Fibroblast of villous mesenchyme (primary cell): Measurements from ENCODE around the gene THOC2. TPM values are rescaled to one million over a fixed set of nuclear protein-coding genes. Genes with fewer than 3 reads are reported as not detected.

Experiments
- DNase-seq: peaks from one replicate; pipeline ENCODE4 v3.0.0-alpha.2; 2010; ENCODE audit warnings: low read depth
- H3K4me3 ChIP-seq: 2 replicates; pipeline ENCODE4 v1.5.1; 2011; ENCODE audit warnings: low read depth, mild to moderate bottlenecking, low read length
- small RNA-seq: library from RNA; depleted of rRNA; stranded (forward); fragments of <200 nt; gene quantifications from one replicate; pipeline ENCODE3, GENCODE V24; 2012
- total RNA-seq: library from RNA; depleted of rRNA; stranded (reverse); fragments of >200 nt; gene quantifications from 2 replicates; pipeline ENCODE4 v1.2.3, GENCODE V29; 2012
- TF ChIP-seq, protein P1 (sequence below): IDR thresholded peaks from 2 replicates; pipeline ENCODE4 v1.5.1; 2012; ENCODE audit warnings: low read depth, mild to moderate bottlenecking, low read length; ENCODE audit not compliant: insufficient read depth

THOC2 gene
- total RNA-seq, 1 donor: 101 TPM

DNA sequence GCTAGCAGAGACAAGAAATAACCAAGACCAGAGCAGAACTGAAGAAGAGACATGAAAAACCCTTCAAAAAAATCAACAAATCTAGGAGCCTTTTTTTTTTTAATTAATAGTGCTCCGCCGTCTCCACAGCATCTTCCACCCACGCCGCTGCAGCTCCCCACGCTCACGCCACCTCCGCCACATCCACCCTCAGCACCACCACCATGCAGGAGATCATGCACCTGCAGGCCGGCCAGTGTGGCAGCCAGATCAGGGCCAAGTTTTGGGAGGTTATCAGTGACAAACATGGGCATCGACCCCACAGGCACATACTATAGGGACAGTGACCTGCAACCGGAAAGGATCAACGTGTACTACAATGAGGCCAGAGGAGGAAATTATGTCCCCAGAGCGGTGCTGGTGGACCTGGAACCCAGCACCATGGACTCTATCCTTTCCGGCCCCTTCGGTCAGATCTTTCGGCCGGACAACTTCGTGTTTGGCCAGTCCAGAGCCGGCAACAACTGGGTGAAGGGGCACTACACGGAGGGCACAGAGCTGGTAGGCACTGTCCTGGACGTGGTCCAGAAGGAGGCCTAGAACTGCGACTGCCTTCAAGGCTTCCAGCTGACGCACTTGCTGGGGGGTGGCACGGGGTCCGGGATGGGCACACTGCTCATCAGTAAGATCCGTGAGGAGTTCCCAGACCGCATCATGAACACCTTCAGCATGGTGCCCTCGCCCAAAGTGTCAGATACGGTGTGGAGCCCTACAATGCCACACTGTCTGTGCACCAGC, 171.2 kb downstream of the THOC2 start:
- DNase-seq: no peak

DNA sequence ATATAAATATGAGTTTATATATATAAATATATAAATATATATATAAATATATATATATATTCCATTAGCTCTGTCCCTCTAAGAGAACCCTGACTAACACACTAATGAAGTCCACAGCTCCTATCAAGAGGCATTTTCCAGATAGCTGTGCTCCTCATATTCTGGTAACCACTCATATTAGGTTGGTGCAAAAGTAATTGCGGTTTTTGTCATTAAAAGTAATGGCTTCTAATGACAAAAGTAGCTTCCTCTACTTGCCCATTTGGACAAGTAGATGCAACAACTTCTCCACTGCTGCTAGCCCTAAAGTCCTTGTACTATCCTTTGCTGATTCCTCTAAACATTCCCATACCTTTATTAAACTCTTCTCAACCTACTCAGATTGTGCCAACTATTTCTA, 182.0 kb downstream of the THOC2 start:
- DNase-seq: no peak
- TF ChIP-seq, protein P1, sequence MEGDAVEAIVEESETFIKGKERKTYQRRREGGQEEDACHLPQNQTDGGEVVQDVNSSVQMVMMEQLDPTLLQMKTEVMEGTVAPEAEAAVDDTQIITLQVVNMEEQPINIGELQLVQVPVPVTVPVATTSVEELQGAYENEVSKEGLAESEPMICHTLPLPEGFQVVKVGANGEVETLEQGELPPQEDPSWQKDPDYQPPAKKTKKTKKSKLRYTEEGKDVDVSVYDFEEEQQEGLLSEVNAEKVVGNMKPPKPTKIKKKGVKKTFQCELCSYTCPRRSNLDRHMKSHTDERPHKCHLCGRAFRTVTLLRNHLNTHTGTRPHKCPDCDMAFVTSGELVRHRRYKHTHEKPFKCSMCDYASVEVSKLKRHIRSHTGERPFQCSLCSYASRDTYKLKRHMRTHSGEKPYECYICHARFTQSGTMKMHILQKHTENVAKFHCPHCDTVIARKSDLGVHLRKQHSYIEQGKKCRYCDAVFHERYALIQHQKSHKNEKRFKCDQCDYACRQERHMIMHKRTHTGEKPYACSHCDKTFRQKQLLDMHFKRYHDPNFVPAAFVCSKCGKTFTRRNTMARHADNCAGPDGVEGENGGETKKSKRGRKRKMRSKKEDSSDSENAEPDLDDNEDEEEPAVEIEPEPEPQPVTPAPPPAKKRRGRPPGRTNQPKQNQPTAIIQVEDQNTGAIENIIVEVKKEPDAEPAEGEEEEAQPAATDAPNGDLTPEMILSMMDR: no peak

More for the DNA sequence above, 171.2 kb downstream of the THOC2 start:
- H3K4me3 ChIP-seq: no peak overlapping the region
- TF ChIP-seq, protein P1: no peak

More for the DNA sequence above, 182.0 kb downstream of the THOC2 start:
- no peak overlapping the region for H3K4me3 ChIP-seq

Small RNAs within 50 kb of the gene (small RNA-seq; reads per million reads assigned to genes)
- gene AL030996.1 (not detected), gene RNU7-69P (not detected)

Other genes starting within 250 kb of the THOC2 start
- gene XIAP, start 127.0 kb upstream of the THOC2 start, total RNA-seq: 39.0 and 43.2 TPM in 2 replicates
- gene STAG2, start 228.7 kb upstream of the THOC2 start, total RNA-seq: 56.7 and 57.4 TPM in 2 replicates